Keratinocyte (primary cell): ENCODE measurements around the gene SACM1L. TPM values are rescaled to one million over a fixed set of nuclear protein-coding genes. Genes with fewer than 3 reads are reported as not detected.

Source experiments
- DNase-seq: peaks from one replicate; pipeline ENCODE4 v3.0.0-alpha.2; 2011; ENCODE audit warnings: low read depth, missing footprints, low spot score
- FAIRE-seq: peaks from 2 replicates; lab custom pipeline; 2011; peaks lifted over from hg19 to GRCh38; lab: Jason Lieb, UNC
- H2AFZ ChIP-seq: 2 replicates; pipeline ENCODE4 v1.6.0; 2012; ENCODE audit warnings: low read length, control low read depth, inconsistent platforms; ENCODE audit not compliant: control insufficient read depth
- H3K27ac ChIP-seq: 2 replicates; pipeline ENCODE4 v1.5.1; 2011; ENCODE audit warnings: low read length; ENCODE audit not compliant: control insufficient read depth, insufficient read depth
- H3K27me3 ChIP-seq: 3 replicates; pipeline ENCODE4 v1.6.0; 2011; ENCODE audit warnings: low read length; ENCODE audit not compliant: control insufficient read depth, insufficient read depth; ENCODE audit errors: extremely low read depth
- H3K36me3 ChIP-seq, 2 experiments: 2 replicates in 1 of 2; 3 replicates in 1 of 2; pipeline ENCODE4 v1.5.1; 2011; ENCODE audit warnings: low read length in 2 of 2, mild to moderate bottlenecking in 1 of 2; ENCODE audit not compliant: control insufficient read depth in 2 of 2, insufficient read depth in 2 of 2; ENCODE audit errors: extremely low read depth in 1 of 2
- H3K4me1 ChIP-seq: 3 replicates; pipeline ENCODE4 v1.5.1; 2011; ENCODE audit warnings: low read length; ENCODE audit not compliant: control insufficient read depth, insufficient read depth; ENCODE audit errors: extremely low read depth
- H3K4me2 ChIP-seq: 3 replicates; pipeline ENCODE4 v1.6.0; 2011; ENCODE audit warnings: low read depth, low read length; ENCODE audit not compliant: control insufficient read depth, insufficient read depth; ENCODE audit errors: extremely low read depth
- H3K4me3 ChIP-seq, 3 experiments: fragments of 200-600 bp in 1 of 3; sonication (generic) in 1 of 3; 2 replicates in 2 of 3; 3 replicates in 1 of 3; pipeline ENCODE4 v1.5.1; 2011 to 2016; ENCODE audit warnings: low read length in 3 of 3, mild to moderate bottlenecking in 3 of 3, control low read depth in 2 of 3, inconsistent platforms in 1 of 3, low read depth in 1 of 3, mixed read lengths in 1 of 3, mixed run types in 1 of 3, moderate library complexity in 1 of 3; ENCODE audit not compliant: control insufficient read depth in 2 of 3, insufficient read depth in 2 of 3; ENCODE audit errors: extremely low read depth in 1 of 3
- H3K79me2 ChIP-seq: 2 replicates; pipeline ENCODE4 v1.6.0; 2012; ENCODE audit warnings: low read length; ENCODE audit not compliant: control insufficient read depth, insufficient read depth
- H3K9ac ChIP-seq: 3 replicates; pipeline ENCODE4 v1.6.0; 2011; ENCODE audit warnings: low read length; ENCODE audit not compliant: control insufficient read depth, insufficient read depth; ENCODE audit errors: extremely low read depth
- H3K9me1 ChIP-seq: 3 replicates; pipeline ENCODE4 v1.6.0; 2011; ENCODE audit warnings: low read length; ENCODE audit not compliant: control insufficient read depth, insufficient read depth; ENCODE audit errors: extremely low read depth
- H3K9me3 ChIP-seq: 2 replicates; pipeline ENCODE4 v1.5.1; 2012; ENCODE audit warnings: low read depth, low read length; ENCODE audit not compliant: control insufficient read depth
- H4K20me1 ChIP-seq: 3 replicates; pipeline ENCODE4 v1.6.0; 2011; ENCODE audit warnings: low read length; ENCODE audit not compliant: control insufficient read depth, insufficient read depth; ENCODE audit errors: extremely low read depth
- EZH2 ChIP-seq: IDR thresholded peaks from one replicate; pipeline ENCODE4 v1.6.1; 2012; ENCODE audit warnings: inconsistent platforms, mild to moderate bottlenecking, low read length, moderate library complexity
- dilution Hi-C: fragments of 300-500 bp; cut with MboI; formaldehyde crosslinking; loops from one replicate; pipeline ENCODE4 v1.7.0; 2020; ENCODE audit warnings: low sequenced_read_pairs; ENCODE audit not compliant: extremely low pct_ligation_motif_present
- polyA plus RNA-seq, 5 experiments: library from polyadenylated mRNA; depleted of rRNA in 3 of 5; stranded (reverse) in 3 of 5; stranded (forward) in 1 of 5; unstranded in 1 of 5; fragments of >200 nt; gene quantifications; 1 replicate in 1 of 5; 2 replicates in 3 of 5; 3 replicates in 1 of 5; pipeline versions ENCODE4 v1.2.1 to v1.2.3, GENCODE V29; 2011 to 2012; ENCODE audit warnings: missing spikeins in 2 of 5, low read depth in 1 of 5, low replicate concordance in 1 of 5
- TF ChIP-seq, protein P1 (sequence below), 3 experiments: IDR thresholded peaks in 1 of 3; conservative IDR thresholded peaks in 1 of 3; optimal IDR thresholded peaks in 1 of 3; 2 replicates in 2 of 3; 3 replicates in 1 of 3; pipeline versions ENCODE3 to v1.5.1; 2011; ENCODE audit warnings: low read length in 3 of 3, mild to moderate bottlenecking in 3 of 3, moderate library complexity in 2 of 3, control low read depth in 1 of 3, inconsistent platforms in 1 of 3; ENCODE audit not compliant: insufficient read depth in 2 of 3; ENCODE audit errors: extremely low read depth in 1 of 3

SACM1L gene
- polyA plus RNA-seq, 1 donor (not counting 4 experiments of a cell fraction or from before 2014, with no cell fraction given) = 44.3 TPM

DNA sequence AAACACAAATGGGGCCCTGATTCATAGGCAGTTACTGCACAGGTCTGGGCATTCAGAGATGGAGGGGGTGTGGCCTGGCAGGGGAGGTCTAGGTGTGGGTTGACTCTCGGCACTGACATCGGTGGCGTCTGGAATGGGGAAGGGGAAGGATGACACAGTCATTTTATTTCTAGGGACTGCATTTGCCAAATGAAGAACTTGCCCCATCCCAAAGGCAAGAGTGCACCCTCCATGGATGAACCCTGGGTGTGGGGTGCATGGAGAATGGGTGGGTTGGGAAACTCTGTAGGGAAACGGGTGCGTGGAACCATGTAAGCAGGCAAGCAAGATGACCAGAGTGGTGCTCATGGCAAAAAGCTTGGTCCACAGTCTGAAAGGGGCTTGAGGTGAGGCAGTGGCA, 82.6 kb downstream of the SACM1L start:
- no peaks in the 10 kb centered on the region for H4K20me1 ChIP-seq
- H3K4me2 ChIP-seq = no peak overlapping the region
- no peak for TF ChIP-seq EZH2
- TF ChIP-seq, protein P1, sequence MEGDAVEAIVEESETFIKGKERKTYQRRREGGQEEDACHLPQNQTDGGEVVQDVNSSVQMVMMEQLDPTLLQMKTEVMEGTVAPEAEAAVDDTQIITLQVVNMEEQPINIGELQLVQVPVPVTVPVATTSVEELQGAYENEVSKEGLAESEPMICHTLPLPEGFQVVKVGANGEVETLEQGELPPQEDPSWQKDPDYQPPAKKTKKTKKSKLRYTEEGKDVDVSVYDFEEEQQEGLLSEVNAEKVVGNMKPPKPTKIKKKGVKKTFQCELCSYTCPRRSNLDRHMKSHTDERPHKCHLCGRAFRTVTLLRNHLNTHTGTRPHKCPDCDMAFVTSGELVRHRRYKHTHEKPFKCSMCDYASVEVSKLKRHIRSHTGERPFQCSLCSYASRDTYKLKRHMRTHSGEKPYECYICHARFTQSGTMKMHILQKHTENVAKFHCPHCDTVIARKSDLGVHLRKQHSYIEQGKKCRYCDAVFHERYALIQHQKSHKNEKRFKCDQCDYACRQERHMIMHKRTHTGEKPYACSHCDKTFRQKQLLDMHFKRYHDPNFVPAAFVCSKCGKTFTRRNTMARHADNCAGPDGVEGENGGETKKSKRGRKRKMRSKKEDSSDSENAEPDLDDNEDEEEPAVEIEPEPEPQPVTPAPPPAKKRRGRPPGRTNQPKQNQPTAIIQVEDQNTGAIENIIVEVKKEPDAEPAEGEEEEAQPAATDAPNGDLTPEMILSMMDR (optimal IDR thresholded peaks at IDR 0.05 in 1 of 3, IDR thresholded peaks at IDR 0.05 in 1 of 3, conservative IDR thresholded peaks at IDR 0.05 in 1 of 3; ENCODE audit: extremely low read depth in 1 of 3, insufficient read depth in 2 of 3, low read length in 3 of 3) = no peak
- no peak overlapping the region for H3K9ac ChIP-seq
- H3K79me2 ChIP-seq = no peaks in the 10 kb centered on the region
- DNase-seq (no peak), FAIRE-seq (no peak)
- H3K4me3 ChIP-seq = no peak overlapping the region
- dilution Hi-C loops = no loop called here
- H3K36me3 ChIP-seq = no peaks in the 10 kb centered on the region
- peaks cover 29% of the 10 kb centered on the region for H3K27me3 ChIP-seq
- no peak overlapping the region for H3K27ac ChIP-seq
- H3K4me1 ChIP-seq = no peaks in the 10 kb centered on the region
- H3K9me1 ChIP-seq = no peaks in the 10 kb centered on the region
- no peak overlapping the region for H2AFZ ChIP-seq
- no peaks in the 10 kb centered on the region for H3K9me3 ChIP-seq

DNA sequence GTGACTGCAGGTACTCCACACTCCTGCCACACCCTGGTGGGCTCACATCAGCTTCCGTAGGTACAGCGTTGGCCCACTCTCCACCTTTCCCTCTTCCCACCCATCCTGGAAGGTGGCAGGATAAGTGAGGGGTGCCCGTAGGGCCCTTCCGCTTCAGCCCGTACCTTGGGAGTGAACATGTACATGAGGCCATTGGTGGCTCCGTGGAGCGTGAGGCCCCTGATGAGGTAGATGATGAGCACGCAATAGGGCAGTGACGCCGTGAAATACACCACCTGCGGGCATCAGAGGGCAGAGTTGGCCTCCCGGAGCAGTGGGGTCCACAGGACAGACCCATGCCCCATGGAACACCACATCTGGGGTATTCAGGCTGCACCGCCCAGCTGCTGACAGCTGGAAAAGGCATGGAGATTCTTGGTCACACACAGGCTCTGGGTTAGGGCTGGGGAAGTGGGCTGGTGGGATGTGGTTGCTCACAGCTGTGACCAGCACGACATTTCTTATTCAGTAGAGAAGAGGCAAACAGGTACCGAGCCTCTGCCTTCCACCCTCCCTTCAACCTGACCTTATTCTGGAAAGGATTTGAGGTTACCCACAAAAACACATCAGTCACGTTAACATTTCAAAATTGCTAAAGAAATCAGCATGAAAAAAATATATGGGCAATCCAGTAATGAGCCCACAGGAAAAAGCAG, 83.3 kb downstream of the SACM1L start:
- DNase-seq = no peak
- Histone ChIP-seq H3K4me3 (no peak overlapping the region), H2AFZ (no peak overlapping the region), H3K27ac (no peak overlapping the region), H3K9me3 (no peaks in the 10 kb centered on the region), H3K79me2 (no peaks in the 10 kb centered on the region), H3K9ac (no peak overlapping the region), H3K4me2 (no peak overlapping the region), H4K20me1 (no peaks in the 10 kb centered on the region), H3K27me3 (peaks cover 34% of the 10 kb centered on the region), H3K9me1 (no peaks in the 10 kb centered on the region), H3K4me1 (no peaks in the 10 kb centered on the region), H3K36me3 (no peaks in the 10 kb centered on the region)
- no peak for TF ChIP-seq EZH2
- TF ChIP-seq, protein P1 (optimal IDR thresholded peaks at IDR 0.05 in 1 of 3, IDR thresholded peaks at IDR 0.05 in 1 of 3, conservative IDR thresholded peaks at IDR 0.05 in 1 of 3; ENCODE audit: extremely low read depth in 1 of 3, insufficient read depth in 2 of 3, low read length in 3 of 3) = no peak
- dilution Hi-C loops = no loop called here
- FAIRE-seq = no peak
